NCI-H1417 treated with DMSO at 0.1 percent for 48 hours (cell line): ENCODE measurements around the gene TMEM167A.

Experiments
- DNase-seq: peaks from one replicate; lab custom pipeline; 2025; lab: John Stamatoyannopoulos, UW

The TMEM167A gene

GRCh38 chr5:83076742-83077661 lies at the start of gene TMEM167A, which contains the start of gene XRCC4:
TSS of gene TMEM167A (minus strand) at chr5:83077394. CDS start at chr5:83077323, 71 bp downstream.
TSS of gene XRCC4 (plus strand) at chr5:83077547. CDS start at chr5:83104920, 27,373 bp downstream.
- peak; percentile 78 for DNase-seq

GRCh38 chr5:83126501-83126900 lies 49.3 kb upstream of the TMEM167A start:
- DNase-seq = no peak

GRCh38 chr5:83125560-83125959 lies 48.4 kb upstream of the TMEM167A start:
- no peak for DNase-seq

GRCh38 chr5:83124593-83124992 lies 47.4 kb upstream of the TMEM167A start:
- no peak for DNase-seq

GRCh38 chr5:83118976-83119375 lies 41.8 kb upstream of the TMEM167A start:
- no peak for DNase-seq

- DNase-seq = no peak
Observed at GRCh38 chr5:83118471-83118870, 41.3 kb upstream of the TMEM167A start.

- DNase-seq = no peak
Observed at GRCh38 chr5:83115816-83116215, 38.6 kb upstream of the TMEM167A start.

GRCh38 chr5:83109380-83109779 lies 32.2 kb upstream of the TMEM167A start:
- no peak for DNase-seq

GRCh38 chr5:83107692-83108420 lies 30.7 kb upstream of the TMEM167A start:
- no peak for DNase-seq

- DNase-seq = no peak
Observed at GRCh38 chr5:83104021-83104420, 26.8 kb upstream of the TMEM167A start.

GRCh38 chr5:83102364-83102980 lies 25.3 kb upstream of the TMEM167A start:
- no peak for DNase-seq

GRCh38 chr5:83101514-83101913 lies 24.3 kb upstream of the TMEM167A start:
- DNase-seq = no peak

GRCh38 chr5:83099445-83099844 lies 22.3 kb upstream of the TMEM167A start:
- DNase-seq = no peak

- peak; percentile 12 for DNase-seq
Observed at GRCh38 chr5:83099001-83099400, 21.8 kb upstream of the TMEM167A start.

GRCh38 chr5:83097689-83098231 lies 20.6 kb upstream of the TMEM167A start:
- no peak for DNase-seq

GRCh38 chr5:83096660-83097339 lies 19.6 kb upstream of the TMEM167A start:
- no peak for DNase-seq

GRCh38 chr5:83095957-83096539 lies 18.9 kb upstream of the TMEM167A start:
- DNase-seq = no peak

- no peak for DNase-seq
Observed at GRCh38 chr5:83095163-83095956, 18.2 kb upstream of the TMEM167A start.

GRCh38 chr5:83093692-83094091 lies 16.5 kb upstream of the TMEM167A start:
- no peak for DNase-seq

GRCh38 chr5:83092619-83093018 lies 15.4 kb upstream of the TMEM167A start:
- no peak for DNase-seq
